Heart left ventricle (tissue), 16 donors: ENCODE results near the gene PGP. TPM values are rescaled to one million over a fixed set of nuclear protein-coding genes. Genes with fewer than 3 reads are reported as not detected.

Source experiments
- ATAC-seq, 4 donors: fragments of 200-7000 bp; cut with Tn5 transposase; one replicate each; pipeline ENCODE4 v1.9.1; 2020 to 2022; ENCODE audit warnings: moderate library complexity in 4 of 4, mild to moderate bottlenecking in 3 of 4, moderate number of reproducible peaks in 1 of 4
- DNase-seq, 5 donors: peaks; one replicate each; pipeline ENCODE4 v3.0.0-alpha.2; 2020
- H3K27ac ChIP-seq, 12 donors: fragments of 200-600 bp; sonication (generic) in 4 of 12; one replicate each; pipeline versions ENCODE4 v1.5.0 to v1.8.0; 2016 to 2022; ENCODE audit warnings: mild to moderate bottlenecking in 2 of 12
- H3K27me3 ChIP-seq, 9 donors: fragments of 200-600 bp; sonication (generic) in 2 of 9; one replicate each; pipeline versions ENCODE4 v1.5.1 to v1.8.0; 2016 to 2022; ENCODE audit warnings: mild to moderate bottlenecking in 3 of 9
- H3K36me3 ChIP-seq, 9 donors: fragments of 200-600 bp; sonication (generic) in 2 of 9; one replicate each; pipeline versions ENCODE4 v1.5.0 to v1.8.0; 2018 to 2022; ENCODE audit warnings: mild to moderate bottlenecking in 2 of 9
- H3K4me1 ChIP-seq, 12 donors: fragments of 200-600 bp; sonication (generic) in 4 of 12; one replicate each; pipeline versions ENCODE4 v1.5.0 to v1.8.0; 2016 to 2022; ENCODE audit warnings: mild to moderate bottlenecking in 3 of 12
- H3K4me3 ChIP-seq, 12 donors: fragments of 200-600 bp; sonication (generic) in 4 of 12; one replicate each; pipeline versions ENCODE4 v1.5.0 to v1.8.0; 2017 to 2022; ENCODE audit warnings: mild to moderate bottlenecking in 9 of 12, moderate library complexity in 4 of 12
- H3K9me3 ChIP-seq, 12 donors: fragments of 200-600 bp; sonication (generic) in 4 of 12; one replicate each; pipeline versions ENCODE4 v1.5.0 to v1.8.0; 2016 to 2022; ENCODE audit warnings: mild to moderate bottlenecking in 1 of 12
- POLR2A ChIP-seq, 2 donors: fragments of 450-650 bp; IDR thresholded peaks; one replicate each; pipeline ENCODE4 v1.6.1; 2017; ENCODE audit warnings: antibody characterized with exemption in 2 of 2, mild to moderate bottlenecking in 2 of 2, moderate library complexity in 2 of 2
- WGBS, 4 donors: extraction: QIAGEN DNeasy Blood & Tissue Kit in 2 of 4; methylation state at CpG; one replicate each; pipeline versions ENCODE4 v1.1.5 to v1.1.7; 2013 to 2018; 5-methylcytosine and 5-hydroxymethylcytosine counted together
- intact Hi-C, 10 donors: fragments of 100-400 bp; cut with DNase I; formaldehyde crosslinking; loops; one replicate each; pipeline versions ENCODE4 v1.11.1 to v1.14.2; 2022
- polyA plus RNA-seq, 2 donors: library from polyadenylated mRNA; stranded (reverse); fragments of 200-250 nt; gene quantifications; one replicate each; pipeline ENCODE4 v1.2.3, GENCODE V29; 2013
- total RNA-seq, 9 donors: library from RNA; depleted of rRNA in 2 of 9; stranded (reverse); fragments of >200 nt in 2 of 9; fragmentation: NEBNext Ultra II Directional in 3 of 9; extraction: Animal tissue kit (Norgen Biotek cat#: 25700) in 3 of 9; gene quantifications; one replicate each; pipeline versions ENCODE4 v1.1.0 to v1.2.4, GENCODE V29; 2016 to 2023
- TF ChIP-seq, protein P1 (sequence below), 12 donors: fragments of 200-600 bp; sonication (generic) in 4 of 12; IDR thresholded peaks; one replicate each; pipeline versions ENCODE4 v1.5.0 to v1.8.0; 2018 to 2022; ENCODE audit warnings: antibody characterized with exemption in 12 of 12, mild to moderate bottlenecking in 5 of 12
- donor health status: ischemic (EF 13 %, LVEDD 7.1; RV severe dilation, severe dysfunction).
- donor health status: healthy with polysubstance abuse.
- donor health status: DM: no; HTN: yes; CAD: no.
- donor health status: DM: no; HTN: no; CAD: no.
- donor health status: ischemic (EF 25% LVEDD 6.9; RV normal size, moderate dysfunction).
- donor health status: ischemic (EF 25% LVEDD 5.7; RV mildly dilated, moderate dysfunction).
- donor health status: healthy.
- donor health status: DM: yes; HTN: yes; CAD: no.
- donor health status: ischemic (EF 35%, LVEDD 5.7; RV mildly dilated, moderate dysfunction).
- donor health status: nonischemic (EF 11% LVEDD 7.7; RV severe dilation, severe dysfunction).
- donor health status: DM: yes; HTN: yes; CAD: no.
- donor health status: PGD.
- donor health status: ischemic (EF 29% LVEDD 5.4; RV normal size, mild dysfunction).
- donor health status: nonischemic (EF 23%, LVEDD 6.1; RV moderate dilation, normal function).

PGP gene
- total and polyA plus RNA-seq, 11 donors, result 19.6 to 44.0 (median 31.7) TPM

GRCh38 chr16:2165861-2166260 lies 48.8 kb downstream of the PGP start:
- Histone ChIP-seq H3K27me3 (no peaks in the 10 kb centered on the region), H3K36me3 (peaks cover 0 to 50% (median 14%) of the 10 kb centered on the region in 9 donors), H3K4me1 (peaks cover 0 to 13% (median 3%) of the 10 kb centered on the region in 12 donors), H3K27ac (no peak overlapping the region), H3K4me3 (no peak overlapping the region), H3K9me3 (no peaks in the 10 kb centered on the region)
- DNase-seq (no peak), ATAC-seq (no peak)
- 92 to 100% (median 95%) methylated on average over 6 to 12 of the region's 12 CpGs for WGBS, 4 donors
- TF ChIP-seq, protein P1, sequence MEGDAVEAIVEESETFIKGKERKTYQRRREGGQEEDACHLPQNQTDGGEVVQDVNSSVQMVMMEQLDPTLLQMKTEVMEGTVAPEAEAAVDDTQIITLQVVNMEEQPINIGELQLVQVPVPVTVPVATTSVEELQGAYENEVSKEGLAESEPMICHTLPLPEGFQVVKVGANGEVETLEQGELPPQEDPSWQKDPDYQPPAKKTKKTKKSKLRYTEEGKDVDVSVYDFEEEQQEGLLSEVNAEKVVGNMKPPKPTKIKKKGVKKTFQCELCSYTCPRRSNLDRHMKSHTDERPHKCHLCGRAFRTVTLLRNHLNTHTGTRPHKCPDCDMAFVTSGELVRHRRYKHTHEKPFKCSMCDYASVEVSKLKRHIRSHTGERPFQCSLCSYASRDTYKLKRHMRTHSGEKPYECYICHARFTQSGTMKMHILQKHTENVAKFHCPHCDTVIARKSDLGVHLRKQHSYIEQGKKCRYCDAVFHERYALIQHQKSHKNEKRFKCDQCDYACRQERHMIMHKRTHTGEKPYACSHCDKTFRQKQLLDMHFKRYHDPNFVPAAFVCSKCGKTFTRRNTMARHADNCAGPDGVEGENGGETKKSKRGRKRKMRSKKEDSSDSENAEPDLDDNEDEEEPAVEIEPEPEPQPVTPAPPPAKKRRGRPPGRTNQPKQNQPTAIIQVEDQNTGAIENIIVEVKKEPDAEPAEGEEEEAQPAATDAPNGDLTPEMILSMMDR (IDR thresholded peaks at IDR 0.05), result no peak
- TF ChIP-seq POLR2A (IDR thresholded peaks at IDR 0.05), result no peak
- intact Hi-C loops, result loop anchor here in 1 of 10 donors (10.0 kb wide), 1 partner anchor 259 kb away; the partner anchor contains the start of gene CCNF

GRCh38 chr16:2163211-2163881 lies 51.3 kb downstream of the PGP start:
- Histone ChIP-seq H3K27me3 (no peaks in the 10 kb centered on the region), H3K36me3 (peaks cover 0 to 26% (median 12%) of the 10 kb centered on the region in 9 donors), H3K9me3 (no peaks in the 10 kb centered on the region), H3K4me1 (peaks cover 0 to 32% (median 11%) of the 10 kb centered on the region in 12 donors), H3K27ac (no peak overlapping the region), H3K4me3 (no peak overlapping the region)
- DNase-seq (no peak), ATAC-seq (no peak)
- intact Hi-C loops, result loop anchor here in 2 of 10 donors (5.0 to 10.0 kb wide), 2 partner anchors 39 to 261 kb away; partner anchors contain the start of gene CCNF (in 1 of the 2)
- TF ChIP-seq POLR2A (IDR thresholded peaks at IDR 0.05), result no peak
- TF ChIP-seq, protein P1 (IDR thresholded peaks at IDR 0.05), result no peak
- WGBS, 4 donors, result 93 to 100% (median 96%) methylated on average over 11 to 26 of the region's 26 CpGs

GRCh38 chr16:2162676-2163118 lies 51.9 kb downstream of the PGP start:
- DNase-seq (no peak), ATAC-seq (no peak)
- TF ChIP-seq, protein P1 (IDR thresholded peaks at IDR 0.05), result no peak
- no peak for TF ChIP-seq POLR2A (IDR thresholded peaks at IDR 0.05)
- Histone ChIP-seq H3K4me3 (no peak overlapping the region), H3K27ac (no peak overlapping the region), H3K4me1 (peaks cover 0 to 39% (median 15%) of the 10 kb centered on the region in 12 donors), H3K27me3 (no peaks in the 10 kb centered on the region), H3K9me3 (no peaks in the 10 kb centered on the region), H3K36me3 (peaks cover 0 to 20% (median 8%) of the 10 kb centered on the region in 9 donors)
- 83 to 93% (median 91%) methylated on average over 6 to 13 of the region's 13 CpGs for WGBS, 4 donors
- intact Hi-C loops, result loop anchor here in 2 of 10 donors (5.0 to 10.0 kb wide), 2 partner anchors 40 to 262 kb away; partner anchors contain the start of gene CCNF (in 1 of the 2)

DNA sequence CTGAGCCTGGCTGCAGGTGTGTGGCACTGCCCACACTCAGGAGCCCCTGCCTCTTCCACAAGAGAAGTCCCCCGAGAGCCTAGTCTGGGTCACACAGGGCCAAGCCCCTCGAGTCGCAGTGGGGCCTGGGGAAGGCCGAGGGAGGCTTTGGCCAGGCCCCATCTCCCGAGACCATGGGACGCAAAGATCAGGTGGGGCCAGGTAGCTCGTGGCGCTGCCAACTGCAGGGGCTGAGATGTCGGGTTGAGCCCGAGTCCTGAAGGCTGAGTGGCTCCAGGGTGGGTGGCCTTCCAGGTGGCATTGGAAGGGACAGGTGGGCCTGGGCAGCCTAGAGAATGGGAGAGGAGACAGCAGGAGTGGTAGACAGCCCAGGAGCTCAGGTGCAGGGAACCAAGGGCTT lies 52.7 kb downstream of the PGP start:
- no peak for DNase-seq
- intact Hi-C loops, result loop anchor here in 2 of 10 donors (5.0 to 10.0 kb wide), 2 partner anchors 40 to 263 kb away; partner anchors contain the start of gene CCNF (in 1 of the 2)
- TF ChIP-seq POLR2A (IDR thresholded peaks at IDR 0.05), result no peak
- TF ChIP-seq, protein P1 (IDR thresholded peaks at IDR 0.05), result no peak
- no peaks in the 10 kb centered on the region for H3K9me3 ChIP-seq
- H3K27me3 ChIP-seq, result no peaks in the 10 kb centered on the region
- WGBS, 4 donors, result 93 to 95% (median 95%) methylated on average over 5 to 10 of the region's 10 CpGs
- no peak overlapping the region for H3K4me3 ChIP-seq
- peak overlapping the region in 5 of 12 donors; percentile 5 to 90 (median 27) for H3K27ac ChIP-seq
- peaks cover 4 to 47% (median 22%) of the 10 kb centered on the region in 12 donors for H3K4me1 ChIP-seq
- no peak for ATAC-seq
- H3K36me3 ChIP-seq, result peaks cover 0 to 13% (median 6%) of the 10 kb centered on the region in 9 donors
